HG03520 (cell line): ENCODE results near the gene UBA1.

Experiments used
- ATAC-seq: cut with Tn5 transposase; IDR thresholded peaks from one replicate; pipeline ENCODE4 v1.9.1; 2021; ENCODE audit warnings: mild to moderate bottlenecking, moderate library complexity; ENCODE audit not compliant: unreplicated experiment

The UBA1 gene

DNA sequence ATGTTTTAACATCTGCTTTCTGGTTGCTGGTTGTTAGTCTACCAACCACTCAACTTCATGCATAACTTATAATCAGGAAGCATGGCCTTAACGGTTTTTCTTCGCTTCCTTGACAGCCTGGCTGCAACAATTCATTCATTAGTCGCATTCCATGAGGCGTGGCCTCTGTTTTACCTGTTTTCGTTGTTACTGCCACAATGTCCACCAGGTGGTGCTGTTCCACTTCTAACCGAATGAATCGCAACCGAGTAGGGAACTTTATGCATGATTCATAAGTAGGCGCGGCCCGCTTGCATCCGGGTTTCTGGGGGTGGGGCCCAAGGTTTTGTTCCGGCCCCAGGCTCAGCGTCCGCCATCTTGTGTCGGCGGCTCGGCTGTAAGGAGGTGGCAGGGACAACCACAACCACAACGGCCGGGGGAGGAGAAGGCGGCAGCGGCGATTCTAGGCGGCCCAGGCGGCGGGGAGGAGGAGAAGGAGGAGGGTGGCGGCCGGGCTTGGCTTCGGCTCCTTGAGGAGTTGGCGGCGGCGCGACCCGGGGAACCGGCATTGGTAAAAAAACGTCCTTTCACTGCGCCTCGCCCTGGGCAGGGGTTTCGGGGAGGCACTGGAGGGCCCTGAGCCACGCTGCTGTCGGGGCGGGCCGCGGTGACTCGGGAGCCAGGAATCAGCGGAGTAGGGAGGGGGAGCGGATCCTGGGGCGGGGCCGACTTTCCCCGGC lies at the start of gene UBA1:
Gene UBA1, plus strand, starts transcription at position 355 of the 719 bp plus-strand sequence. CDS start 4,974 bp downstream, outside the sequence.
- peak; percentile 91 for ATAC-seq

DNA sequence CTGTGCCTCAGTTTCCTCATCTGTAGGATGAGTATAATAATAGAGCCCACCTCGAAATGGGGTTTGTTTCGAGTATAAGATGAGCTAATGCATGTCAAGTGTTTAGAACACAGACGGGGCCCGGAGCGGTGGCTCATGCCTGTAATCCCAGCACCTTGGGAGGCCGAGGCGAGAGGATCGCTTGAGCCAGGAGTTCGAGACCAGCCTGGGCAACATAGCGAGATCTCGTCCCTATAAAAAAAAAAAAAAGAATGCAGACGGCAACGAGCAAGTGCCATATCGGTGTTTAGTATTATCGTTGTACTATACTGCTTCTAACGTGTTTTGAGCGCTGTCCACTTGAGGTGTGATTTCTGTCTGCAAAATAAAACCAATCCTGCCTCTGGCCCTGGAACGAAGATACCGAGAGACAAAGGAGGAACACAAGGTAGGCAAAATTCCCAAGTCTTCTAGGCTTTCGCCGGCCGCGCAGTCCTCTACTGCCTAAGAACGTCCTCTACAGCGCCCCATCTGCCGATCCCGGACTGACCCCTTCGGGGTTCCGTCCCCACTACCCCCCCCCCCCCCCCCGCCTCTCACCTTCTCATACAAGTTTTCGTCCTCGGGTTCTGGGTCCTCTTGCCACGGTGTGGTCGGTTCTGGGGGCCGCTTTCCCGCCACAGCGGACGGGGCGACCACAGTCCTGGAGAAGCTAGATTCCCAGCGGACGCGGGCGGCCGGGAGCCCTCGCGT lies 49.6 kb upstream of the UBA1 start:
- ATAC-seq = no peak

DNA sequence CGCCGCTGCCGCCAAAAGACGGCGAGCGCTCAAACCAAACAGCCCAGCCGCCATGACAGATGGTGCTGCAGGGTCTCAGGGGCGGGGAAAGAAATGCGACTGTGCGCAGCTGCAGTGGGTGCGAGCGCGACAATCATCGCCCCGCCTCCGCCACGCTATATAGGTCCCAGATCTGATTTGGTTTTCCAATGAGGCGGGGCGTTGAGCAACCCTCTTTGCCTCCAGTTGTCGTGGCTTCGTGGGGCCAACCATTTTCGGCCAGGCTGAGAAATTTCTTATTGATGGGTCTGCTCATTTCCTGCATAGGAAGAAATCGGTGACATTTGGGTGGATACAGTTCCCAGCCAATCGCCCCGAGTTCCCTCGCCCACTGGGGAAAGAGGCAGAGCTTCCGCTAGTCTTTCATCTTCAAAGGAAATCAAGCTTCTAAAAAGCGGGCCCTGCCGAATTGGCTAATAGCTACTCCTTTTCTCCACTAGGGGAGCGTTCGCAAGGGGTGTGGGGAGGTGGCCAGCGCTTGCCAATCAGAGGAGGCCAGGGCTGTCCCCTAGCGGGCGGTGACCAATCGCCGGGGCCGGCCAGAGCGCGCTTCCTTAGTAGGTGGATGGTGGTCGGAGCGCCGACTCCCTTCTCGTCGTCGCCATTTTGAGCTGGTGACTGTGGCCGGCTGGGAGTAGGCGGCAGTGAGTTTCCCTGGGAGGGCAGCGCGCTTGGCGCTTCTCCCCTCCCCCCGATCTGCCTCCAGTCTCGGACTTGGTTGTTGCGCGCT lies 48.8 kb upstream of the UBA1 start, which contains the start of the genes NDUFB11 and RBM10:
Gene NDUFB11, minus strand, starts transcription at position 77 of the 769 bp plus-strand sequence. Its CDS starts 23 bp downstream, at position 54.
Gene RBM10, plus strand, starts transcription at position 596 of the 769 bp plus-strand sequence. CDS start 2,261 bp downstream, outside the sequence.
- peak; percentile 87 for ATAC-seq

DNA sequence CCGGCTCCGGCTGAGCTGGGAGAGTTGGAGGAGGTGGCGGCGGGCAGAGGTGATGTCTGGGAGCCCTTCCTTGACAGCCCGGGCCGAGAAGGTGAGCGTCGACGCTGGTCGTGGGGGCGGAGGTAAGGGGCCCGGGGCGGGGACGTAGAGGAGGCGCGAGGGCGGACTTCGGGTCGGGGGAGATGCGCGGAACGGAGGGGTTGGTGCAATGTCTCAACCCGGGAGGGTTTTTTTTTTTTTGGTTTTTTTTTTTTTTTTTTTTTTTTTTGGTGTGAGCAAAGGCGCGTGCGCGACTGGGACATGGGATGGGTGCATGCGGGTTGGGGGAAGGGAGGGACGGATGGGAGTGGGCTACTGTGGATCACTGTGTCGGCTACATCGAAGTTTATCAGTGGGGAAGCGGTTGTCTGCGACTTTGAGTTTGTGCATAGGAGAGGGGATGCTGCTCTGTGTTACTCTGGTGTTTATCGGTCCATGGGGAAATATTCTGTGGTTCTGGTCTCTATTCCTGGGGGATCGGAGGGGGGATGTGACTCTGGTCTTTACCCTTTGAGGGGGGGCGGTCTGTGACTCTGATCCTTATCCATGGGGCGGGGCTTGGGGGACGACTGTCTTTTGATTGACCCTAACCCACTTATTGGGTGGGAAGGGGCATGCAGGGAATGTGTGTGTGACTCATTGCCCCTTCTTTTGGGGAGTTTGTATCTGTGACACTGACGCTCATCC lies 48.1 kb upstream of the UBA1 start:
- peak; percentile 4 for ATAC-seq

DNA sequence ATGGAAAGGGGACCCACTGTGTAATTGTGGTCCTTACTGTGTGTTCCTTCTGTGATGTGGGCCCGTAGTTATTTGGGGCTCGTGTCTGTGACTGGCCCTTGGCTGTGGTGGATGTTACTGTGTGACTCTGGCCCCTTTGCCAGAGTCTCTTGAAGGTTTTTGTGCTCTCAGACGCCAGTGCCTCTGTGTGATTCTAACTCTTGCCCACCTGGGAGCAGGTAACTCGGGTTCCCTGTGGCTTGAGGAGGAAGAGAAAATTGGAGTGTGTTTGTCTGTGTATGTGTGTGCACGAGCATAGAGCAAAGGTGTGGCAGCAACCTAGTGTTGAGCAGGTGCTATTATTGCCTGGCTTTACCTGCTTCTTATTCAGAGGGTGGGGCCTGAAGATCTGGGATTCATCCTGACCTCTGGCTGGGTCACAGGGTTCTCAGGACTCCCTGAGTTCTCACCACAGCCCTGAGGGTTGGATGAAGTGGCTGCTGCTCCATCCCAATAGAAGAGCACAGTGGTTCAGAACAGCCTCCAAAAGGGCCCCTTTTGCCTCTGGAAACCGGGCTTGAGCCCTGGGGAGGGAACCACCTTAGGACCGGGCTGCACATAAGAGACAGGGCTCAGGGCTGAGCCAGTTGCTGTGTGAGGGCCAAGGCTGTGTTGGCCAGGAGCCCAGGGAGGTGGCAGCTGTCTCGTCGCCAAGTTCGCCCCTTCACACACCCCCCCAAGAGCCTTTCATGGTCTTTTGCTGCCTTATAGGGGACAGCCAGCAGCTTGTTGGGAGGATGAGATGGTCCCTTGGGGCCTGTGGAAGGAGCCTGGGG lies 47.3 kb upstream of the UBA1 start:
- ATAC-seq = no peak

DNA sequence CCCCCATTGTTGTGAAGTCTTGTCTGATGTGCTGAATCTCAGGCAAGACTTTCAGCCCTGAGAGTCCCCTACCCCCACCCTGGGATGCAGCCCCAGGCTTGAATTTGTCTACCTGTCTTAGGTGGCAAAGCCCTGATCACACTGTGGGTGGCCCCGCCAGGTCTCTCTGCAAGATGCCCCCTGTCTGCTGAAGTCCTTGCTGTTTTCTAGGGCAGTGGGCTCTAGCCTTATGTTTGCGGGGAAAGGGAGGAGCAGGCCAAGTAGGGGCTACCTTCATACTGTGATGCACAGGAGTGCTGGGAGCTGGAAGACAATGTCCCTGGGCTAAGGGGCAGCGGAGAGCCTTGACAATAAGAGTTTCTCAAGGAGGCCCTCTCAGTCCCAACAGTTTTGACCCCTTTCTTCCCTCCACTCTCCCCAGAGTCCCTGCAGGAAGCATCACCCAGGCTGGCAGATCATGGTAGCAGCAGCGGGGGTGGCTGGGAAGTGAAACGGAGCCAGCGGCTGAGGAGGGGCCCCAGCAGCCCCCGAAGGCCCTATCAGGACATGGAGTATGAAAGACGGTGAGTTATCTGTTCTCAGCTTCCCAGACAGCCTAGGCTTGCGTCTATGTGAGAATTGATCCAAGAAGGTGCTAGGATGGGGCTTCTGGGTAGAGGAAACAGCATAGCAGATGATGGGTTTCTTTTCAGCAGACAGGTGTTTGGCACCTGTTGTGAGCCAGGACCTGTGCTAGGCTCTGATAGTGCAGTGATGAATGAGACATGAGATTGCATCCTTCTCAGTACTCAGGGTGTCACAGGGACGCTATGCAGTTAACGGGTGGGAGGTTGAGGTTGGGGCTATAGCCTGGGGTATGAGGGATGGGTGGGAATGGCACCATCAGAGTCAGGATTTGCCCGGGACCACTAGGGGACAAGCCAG lies 46.4 kb upstream of the UBA1 start:
- ATAC-seq = no peak

DNA sequence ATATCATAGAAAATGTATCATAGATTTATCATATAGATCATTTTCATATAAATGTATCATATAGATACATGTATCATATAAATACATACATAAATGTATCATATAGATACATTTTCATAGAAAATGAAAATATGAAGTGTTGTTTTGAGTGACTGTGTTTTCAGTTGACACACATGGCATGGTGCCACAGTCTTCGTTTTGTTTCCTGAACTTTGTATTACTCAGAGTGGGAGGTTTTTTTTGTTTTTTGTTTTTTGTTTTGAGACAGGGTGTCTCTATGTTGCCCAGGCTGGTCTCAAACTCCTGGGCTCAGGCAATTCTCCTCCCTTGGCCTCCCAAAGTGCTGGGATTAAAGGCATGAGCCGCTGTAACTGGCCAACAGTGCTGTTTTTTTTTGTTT lies 44.7 kb upstream of the UBA1 start:
- ATAC-seq = no peak

DNA sequence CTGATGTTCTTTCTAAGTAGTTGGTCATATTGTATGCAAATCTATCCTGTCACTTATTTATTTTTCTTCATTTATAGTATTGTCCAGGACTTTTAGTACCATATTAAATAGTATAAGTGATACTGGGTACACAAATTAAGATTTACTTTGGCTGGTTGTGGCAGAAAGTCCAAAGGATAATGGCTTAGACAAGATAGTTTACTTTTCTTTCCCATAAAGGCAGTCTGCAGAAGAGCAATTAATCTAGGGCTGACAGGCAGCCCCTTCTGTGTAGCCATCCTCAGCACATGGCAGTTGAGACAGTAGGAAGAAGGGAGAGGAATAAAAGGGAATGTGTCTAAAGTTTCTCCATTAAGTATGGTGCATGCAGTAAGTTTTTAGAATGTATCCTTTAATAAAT lies 42.2 kb upstream of the UBA1 start:
- no peak for ATAC-seq

DNA sequence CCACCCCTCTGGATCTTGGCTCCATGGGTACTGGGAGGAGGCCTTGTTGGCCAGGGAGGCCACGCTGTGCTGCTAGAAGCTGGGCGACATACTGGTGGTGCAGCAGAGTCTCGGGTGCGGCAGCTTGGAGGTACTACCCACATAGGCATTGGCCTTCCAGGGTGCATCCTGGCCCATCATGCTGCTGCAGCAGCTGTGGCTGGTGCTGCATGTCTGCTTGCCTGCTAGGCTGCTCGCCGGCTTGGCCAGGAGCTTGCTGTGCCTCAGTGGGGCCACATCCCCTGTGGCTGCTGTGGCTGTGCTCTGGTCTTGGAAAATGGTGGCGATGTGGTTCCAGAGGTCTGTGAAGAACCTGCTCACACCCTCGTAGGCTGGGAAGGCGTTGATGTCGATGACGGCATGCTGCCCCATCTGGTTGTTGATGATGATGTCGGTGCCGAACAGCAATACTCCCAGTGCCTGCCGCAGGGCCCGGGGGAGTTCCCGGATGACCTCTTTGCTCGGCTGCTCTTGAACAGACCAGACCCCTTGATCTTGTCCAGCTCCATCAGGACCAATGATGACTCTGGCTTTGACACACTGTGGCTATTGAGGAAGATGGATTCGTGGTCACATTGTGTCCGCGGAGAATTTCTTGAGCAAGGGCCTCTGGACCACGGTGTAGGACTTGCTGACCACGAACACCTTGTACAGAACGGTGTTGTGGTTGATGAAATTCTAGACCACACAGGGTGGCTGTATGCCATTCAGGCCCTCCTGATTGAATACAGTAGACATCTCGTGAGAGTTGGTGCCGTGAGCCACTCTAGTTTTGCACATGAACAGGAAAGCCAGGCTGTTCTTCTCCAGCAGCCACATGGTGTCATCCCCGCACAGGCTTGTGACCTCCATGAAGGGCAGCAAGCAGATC lies 36.8 kb upstream of the UBA1 start:
- ATAC-seq = no peak

DNA sequence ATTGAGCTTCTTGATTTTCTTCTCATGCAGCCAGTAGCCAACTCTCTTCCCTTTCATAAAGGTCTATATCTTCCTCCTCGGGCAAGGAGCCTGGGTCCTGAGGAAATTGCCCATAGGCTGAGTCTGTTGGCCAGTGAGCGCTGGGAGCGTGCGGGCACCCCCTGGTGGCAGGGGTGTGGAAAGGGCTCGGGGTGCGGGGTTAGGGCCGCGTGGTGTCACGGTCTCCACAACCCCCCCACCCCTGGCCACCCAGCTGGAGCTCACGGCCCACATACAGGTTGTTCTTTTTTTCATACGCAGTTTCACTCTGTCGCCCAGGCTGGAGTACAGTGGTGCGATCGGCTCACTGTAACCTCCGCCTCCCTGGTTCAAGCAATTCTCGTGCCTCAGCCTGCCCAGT lies 35.5 kb upstream of the UBA1 start:
- no peak for ATAC-seq

DNA sequence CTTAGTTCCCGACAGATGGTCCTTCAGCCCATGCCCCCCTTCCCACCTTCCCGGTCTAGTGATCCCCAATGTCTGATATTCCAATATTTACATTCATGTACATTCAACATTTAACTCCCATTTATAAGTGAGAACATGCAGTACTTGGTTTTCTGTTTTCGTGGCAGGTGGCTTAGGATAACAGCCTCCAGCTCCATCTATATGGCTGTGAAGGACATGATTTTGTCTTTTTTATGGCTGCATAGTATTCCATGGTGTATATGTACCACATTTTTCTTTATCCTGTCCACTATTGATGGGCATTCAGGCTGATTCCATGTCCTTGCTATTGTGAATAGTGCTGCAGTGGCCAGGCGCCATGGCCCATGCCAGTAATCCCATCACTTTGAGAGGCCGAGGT lies 34.8 kb upstream of the UBA1 start:
- no peak for ATAC-seq

DNA sequence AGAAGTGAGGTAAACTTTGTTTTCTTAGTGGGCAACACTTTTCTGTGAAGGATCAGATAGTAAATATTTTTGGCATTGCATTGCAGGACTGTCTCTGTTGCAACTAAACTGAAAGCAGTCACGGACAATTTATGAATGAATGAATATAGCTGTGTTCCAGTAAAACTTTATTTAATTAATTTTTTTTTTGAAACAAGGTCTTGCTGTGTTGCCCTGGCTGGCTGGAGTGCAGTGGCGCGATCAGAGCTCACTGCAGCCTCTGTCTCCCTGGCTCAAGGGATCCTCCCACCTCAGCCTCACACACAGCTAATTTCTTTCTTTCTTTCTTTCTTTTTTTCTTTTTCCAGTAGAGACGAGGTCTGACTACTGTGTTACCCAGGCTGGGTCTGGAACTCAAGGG lies 32.8 kb upstream of the UBA1 start:
- no peak for ATAC-seq

DNA sequence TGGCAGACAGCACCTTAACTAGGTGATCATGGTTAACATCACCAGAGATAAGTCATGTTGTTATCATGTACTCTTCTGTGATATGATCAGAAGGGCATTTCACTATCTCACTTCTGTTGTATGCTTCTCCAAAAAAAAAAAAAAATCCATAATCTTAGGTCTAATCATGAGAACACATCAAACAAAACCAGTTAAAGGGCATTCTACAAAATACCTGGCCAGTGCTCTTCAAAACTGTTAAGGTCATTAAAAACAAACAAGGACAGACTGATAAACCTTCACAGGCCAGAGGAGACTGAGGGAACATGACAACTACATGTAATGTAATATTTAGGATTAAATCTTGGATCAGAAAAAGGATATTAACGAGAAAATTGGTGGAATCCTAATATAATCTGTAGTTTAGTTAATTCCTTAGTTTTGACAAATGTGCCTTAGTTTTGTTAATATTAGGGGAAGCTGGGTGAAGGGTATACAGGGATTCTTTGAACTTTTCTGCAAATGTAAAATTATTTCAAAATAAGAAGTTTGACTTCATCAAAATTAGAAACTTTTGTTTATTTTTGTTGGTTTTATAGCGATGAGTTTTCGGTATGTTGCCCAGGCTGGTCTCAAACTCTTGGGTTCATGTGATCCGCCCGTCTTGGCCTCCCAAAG lies 30.6 kb upstream of the UBA1 start:
- ATAC-seq = no peak

DNA sequence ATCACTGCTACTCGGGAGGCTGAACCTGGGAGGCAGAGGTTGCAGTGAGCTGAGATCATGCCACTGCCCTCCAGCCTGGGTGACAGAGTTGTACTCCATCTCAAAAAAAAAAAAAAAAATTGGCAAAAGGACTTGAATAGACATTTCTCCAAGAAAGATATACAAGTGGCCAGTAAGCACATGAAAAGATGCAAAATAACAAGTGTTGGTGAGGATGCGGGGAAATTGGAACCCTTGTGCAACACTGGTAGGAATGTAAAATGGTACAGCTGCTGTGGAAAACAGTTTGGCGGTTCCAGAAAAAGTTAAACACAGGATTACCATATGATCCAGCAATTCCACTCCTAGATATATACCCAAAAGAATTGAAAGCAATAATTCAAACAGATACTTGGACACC lies 29.2 kb upstream of the UBA1 start:
- no peak for ATAC-seq

DNA sequence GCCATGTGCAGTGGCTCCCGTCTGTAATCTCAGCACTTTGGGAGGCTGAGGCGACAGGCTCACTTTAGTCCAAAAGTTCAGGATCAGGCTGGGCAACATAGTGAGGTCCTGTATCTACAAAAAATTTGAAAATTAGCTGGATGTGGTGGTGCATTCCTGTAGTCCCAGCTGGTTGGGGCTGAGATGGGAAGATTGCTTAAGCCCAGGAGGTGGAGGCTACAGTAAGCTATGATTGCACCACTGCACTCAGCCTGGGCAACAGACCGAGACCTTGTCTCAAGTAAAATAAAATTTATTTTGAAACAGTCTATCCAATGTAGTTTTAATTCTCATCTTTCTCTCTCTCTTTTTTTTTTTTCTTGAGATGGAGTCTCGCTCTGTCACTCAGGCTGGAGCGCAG lies 27.5 kb upstream of the UBA1 start:
- ATAC-seq = no peak

DNA sequence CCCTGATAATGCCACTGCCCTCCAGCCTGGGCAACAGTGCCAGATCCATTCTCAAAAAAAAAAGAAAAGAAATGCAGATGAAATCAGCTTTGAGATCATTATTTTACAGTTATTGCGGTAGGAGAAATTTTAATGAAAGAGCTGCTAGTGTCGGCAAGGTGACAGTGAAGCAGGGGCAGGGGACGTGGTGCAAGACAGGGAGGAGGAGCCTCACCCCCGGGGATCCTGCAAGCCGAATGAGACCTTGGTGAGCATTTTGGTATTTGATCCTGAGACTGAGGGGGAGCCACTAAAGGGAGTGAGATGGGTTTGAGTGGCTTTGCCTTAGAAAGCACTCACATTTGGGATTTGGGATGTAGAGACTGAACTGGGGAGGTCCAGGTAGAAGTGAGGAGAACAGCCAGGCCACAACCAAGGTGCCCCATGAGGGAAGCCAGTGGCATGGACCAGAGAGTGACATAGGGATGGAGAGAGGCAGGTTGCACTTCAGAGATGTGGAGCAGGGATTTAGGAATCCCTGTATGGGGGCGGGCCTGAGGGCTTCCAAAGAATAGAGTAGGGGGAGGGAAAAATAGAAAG lies 25.0 kb upstream of the UBA1 start:
- ATAC-seq = no peak

DNA sequence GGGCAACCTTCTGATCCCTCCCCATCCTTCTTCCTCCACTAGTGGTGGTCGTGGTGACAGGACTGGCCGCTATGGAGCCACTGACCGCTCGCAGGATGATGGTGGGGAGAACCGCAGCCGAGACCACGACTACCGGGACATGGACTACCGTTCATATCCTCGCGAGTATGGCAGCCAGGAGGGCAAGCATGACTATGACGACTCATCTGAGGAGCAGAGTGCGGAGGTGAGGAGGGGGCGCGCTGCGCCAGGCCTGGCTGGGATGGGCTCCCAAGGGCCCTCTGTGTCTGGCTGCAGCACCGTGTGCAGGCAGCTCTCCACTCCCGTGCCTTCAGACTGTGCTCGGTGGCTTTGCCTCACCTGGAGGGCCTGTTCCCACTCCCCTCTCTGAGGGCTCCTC lies 24.4 kb upstream of the UBA1 start:
- ATAC-seq = no peak
